Naive thymus-derived CD4-positive, alpha-beta T cell (primary cell): ENCODE data around the gene EXD3. TPM values are rescaled to one million over a fixed set of nuclear protein-coding genes. Genes with fewer than 3 reads are reported as not detected.

Experiments used
- ATAC-seq: fragments of 150-1000 bp; cut with Tn5 transposase; 2 replicates; pipeline ENCODE4 v1.10.0; 2021; ENCODE audit warnings: mild to moderate bottlenecking, moderate library complexity
- CTCF ChIA-PET: fragments of 350-600 bp; sonication (Branson Sonifier 250); formaldehyde crosslinking; loops from one replicate; lab custom pipeline; 2021; ENCODE audit warnings: antibody characterized with exemption; lab: Charles Lee
- POLR2A ChIA-PET: fragments of 350-600 bp; sonication (Branson Sonifier 250); formaldehyde crosslinking; loops from one replicate; lab custom pipeline; 2021; ENCODE audit warnings: antibody characterized with exemption, inconsistent platforms; lab: Charles Lee
- DNase-seq, 9 donors: peaks; one replicate each; pipeline versions ENCODE4 v3.0.0 to v3.0.0-alpha.2; 2020 to 2022; ENCODE audit warnings: mixed read lengths in 1 of 9
- H3K27ac ChIP-seq: one replicate; pipeline ENCODE4 v1.7.0; 2013; ENCODE audit warnings: mild to moderate bottlenecking, low read depth, low read length, moderate library complexity
- H3K27me3 ChIP-seq, 2 donors: one replicate each; pipeline ENCODE4 v1.7.0; 2013; ENCODE audit warnings: low read length in 2 of 2, mild to moderate bottlenecking in 2 of 2, moderate library complexity in 2 of 2; ENCODE audit not compliant: control insufficient read depth in 2 of 2, insufficient read depth in 2 of 2
- H3K36me3 ChIP-seq, 3 experiments: 1 replicate in 2 of 3; 2 replicates in 1 of 3; pipeline ENCODE4 v1.7.0; 2013; ENCODE audit warnings: low read length in 3 of 3, mild to moderate bottlenecking in 3 of 3, moderate library complexity in 1 of 3; ENCODE audit not compliant: insufficient read depth in 3 of 3, control insufficient read depth in 2 of 3
- H3K4me1 ChIP-seq, 2 donors: one replicate each; pipeline ENCODE4 v1.7.0; 2013; ENCODE audit warnings: low read length in 2 of 2, mild to moderate bottlenecking in 2 of 2, moderate library complexity in 1 of 2; ENCODE audit not compliant: control insufficient read depth in 2 of 2, insufficient read depth in 2 of 2
- H3K4me3 ChIP-seq: 2 replicates; pipeline ENCODE4 v1.7.0; 2013; ENCODE audit warnings: mild to moderate bottlenecking, low read length
- H3K9me3 ChIP-seq, 3 experiments: 1 replicate in 2 of 3; 2 replicates in 1 of 3; pipeline ENCODE4 v1.7.0; 2013; ENCODE audit warnings: low read length in 3 of 3; ENCODE audit not compliant: control insufficient read depth in 2 of 3
- H3K27ac Mint-ChIP-seq, 9 donors: one replicate each; pipeline ENCODE4 v1.8.0; 2020 to 2022; ENCODE audit warnings: mixed read lengths in 9 of 9, mild to moderate bottlenecking in 8 of 9, moderate library complexity in 5 of 9, inconsistent platforms in 2 of 9
- H3K27me3 Mint-ChIP-seq, 5 donors: one replicate each; pipeline ENCODE4 v1.8.0; 2021 to 2022; ENCODE audit warnings: mixed read lengths in 5 of 5, mild to moderate bottlenecking in 1 of 5
- H3K36me3 Mint-ChIP-seq, 5 donors: one replicate each; pipeline ENCODE4 v1.8.0; 2020 to 2022; ENCODE audit warnings: mixed read lengths in 5 of 5, mild to moderate bottlenecking in 3 of 5, inconsistent platforms in 1 of 5
- H3K4me1 Mint-ChIP-seq, 7 donors: one replicate each; pipeline ENCODE4 v1.8.0; 2020 to 2022; ENCODE audit warnings: mixed read lengths in 7 of 7, mild to moderate bottlenecking in 3 of 7, inconsistent platforms in 1 of 7
- H3K4me3 Mint-ChIP-seq, 10 donors: one replicate each; pipeline ENCODE4 v1.8.0; 2020 to 2022; ENCODE audit warnings: mild to moderate bottlenecking in 10 of 10, mixed read lengths in 10 of 10, moderate library complexity in 6 of 10, inconsistent platforms in 2 of 10
- H3K9me3 Mint-ChIP-seq, 11 donors: one replicate each; pipeline ENCODE4 v1.8.0; 2020 to 2022; ENCODE audit warnings: mixed read lengths in 11 of 11, mild to moderate bottlenecking in 4 of 11, inconsistent platforms in 1 of 11, moderate library complexity in 1 of 11
- intact Hi-C, 2 donors: fragments of 100-400 bp; cut with micrococcal nuclease; formaldehyde crosslinking; loops; one replicate each; pipeline ENCODE4 v1.15.1; 2023
- polyA plus RNA-seq, 2 donors: library from polyadenylated mRNA; unstranded; fragments of 300-500 nt; fragmentation: Illumina TruSeq; gene quantifications; one replicate each; pipeline ENCODE4 v1.2.3, GENCODE V29; 2021
- total RNA-seq, 6 experiments: library from RNA in 5 of 6; stranded (reverse) in 5 of 6; gene quantifications; 1 replicate in 5 of 6; 2 replicates in 1 of 6; pipeline ENCODE4 v1.2.3 and lab custom pipeline; 2021 to 2026

EXD3 gene
- total and polyA plus RNA-seq, 7 experiments from 2014 or later: 3.5 to 27.2 (median 23.4) TPM

DNA sequence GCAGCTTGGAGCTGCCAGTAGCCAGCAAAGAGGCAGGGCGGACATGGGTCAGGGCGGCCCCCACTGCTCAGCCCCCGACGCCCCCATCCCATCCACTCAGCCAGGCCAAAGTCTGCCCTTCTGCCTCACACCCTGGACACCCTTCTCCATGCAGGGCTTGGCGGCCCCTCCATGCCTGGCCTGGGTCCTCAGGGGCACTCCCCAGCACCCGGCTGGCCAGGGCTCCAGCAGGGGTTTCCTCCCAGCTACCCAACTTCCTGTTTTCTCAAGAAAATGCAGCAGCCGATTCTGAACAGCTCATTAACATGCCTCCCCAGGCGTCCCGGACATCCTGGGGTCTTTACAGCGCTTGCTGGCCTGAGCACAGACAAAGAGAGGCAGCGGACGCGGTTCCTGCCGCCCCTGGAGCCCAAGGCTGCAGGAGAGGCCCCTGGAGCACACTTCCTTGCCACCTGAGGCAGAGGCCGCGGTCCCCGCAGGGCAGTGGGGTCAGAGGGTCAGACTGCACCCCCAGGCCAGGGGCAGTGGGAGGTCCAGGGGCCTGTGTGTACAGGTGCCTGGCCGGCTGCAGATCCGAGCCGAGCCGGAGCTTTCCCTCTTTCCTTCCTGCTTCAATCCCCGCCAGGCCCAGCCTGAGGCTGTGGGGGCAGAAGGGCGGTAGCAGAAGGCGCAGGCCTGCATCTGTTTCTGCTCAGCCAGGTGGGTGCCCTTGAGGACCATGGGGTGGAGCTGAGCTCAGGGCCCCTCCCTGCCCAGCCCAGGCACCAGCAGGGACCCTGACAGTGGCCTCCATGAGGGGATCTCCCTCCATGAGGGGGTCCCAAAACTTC is 102.2 kb downstream of the EXD3 start:
- Mint-ChIP-seq H3K27ac (peak overlapping the region in 2 of 9 donors; percentile 71 to 88), H3K4me1 (peaks cover 0 to 7% (median 6%) of the 10 kb centered on the region in 7 donors), H3K36me3 (peaks cover 0 to 7% (median 0%) of the 10 kb centered on the region in 5 donors), H3K9me3 (no peaks in the 10 kb centered on the region), H3K4me3 (peak overlapping the region in 8 of 10 donors; percentile 20 to 72 (median 46)), H3K27me3 (peaks cover 0 to 3% (median 0%) of the 10 kb centered on the region in 5 donors)
- H3K4me3 ChIP-seq: peak overlapping the region; percentile 4
- no peaks in the 10 kb centered on the region for H3K9me3 ChIP-seq
- intact Hi-C loops: no loop called here
- H3K27me3 ChIP-seq: peaks cover 0 to under 1% of the 10 kb centered on the region in 2 donors
- peak overlapping the region; percentile 22 for H3K27ac ChIP-seq
- peak in 1 of 9 donors; percentile 13 for DNase-seq
- ChIA-PET POLR2A (interaction anchor here (0.8 to 1.0 kb wide), 2 partner anchors 16 to 67 kb away, joined by 3 to 4 read pairs; no protein-coding TSS in a partner anchor), CTCF (interaction anchor here (0.6 to 1.6 kb wide), 2 partner anchors 19 to 335 kb away, joined by 3 to 4 read pairs; partner anchors contain the start of gene NRARP)
- peaks cover 0 to 10% of the 10 kb centered on the region in 2 donors for H3K4me1 ChIP-seq
- peak; percentile 58 for ATAC-seq
- no peaks in the 10 kb centered on the region for H3K36me3 ChIP-seq

GRCh38 chr9:137319739-137320551 is 103.0 kb downstream of the EXD3 start:
- Histone ChIP-seq H3K4me1 (peaks cover 0 to 10% of the 10 kb centered on the region in 2 donors), H3K36me3 (no peaks in the 10 kb centered on the region), H3K27ac (no peak overlapping the region), H3K9me3 (no peaks in the 10 kb centered on the region), H3K27me3 (no peaks in the 10 kb centered on the region), H3K4me3 (no peak overlapping the region)
- intact Hi-C loops: no loop called here
- peaks cover 0 to 4% (median 0%) of the 10 kb centered on the region in 5 donors for H3K36me3 Mint-ChIP-seq
- no peaks in the 10 kb centered on the region for H3K9me3 Mint-ChIP-seq
- H3K27ac Mint-ChIP-seq: peak overlapping the region in 2 of 9 donors; percentile 38 to 71
- CTCF ChIA-PET: interaction anchor here (1.6 kb wide), 1 partner anchor 18 kb away, joined by 4 read pairs; the partner anchor contains the start of gene NRARP
- POLR2A ChIA-PET: interaction anchor here (1.0 kb wide), 1 partner anchor 16 kb away, joined by 3 read pairs; no protein-coding TSS in a partner anchor
- peaks cover 0 to 7% (median 5%) of the 10 kb centered on the region in 7 donors for H3K4me1 Mint-ChIP-seq
- ATAC-seq: no peak
- H3K4me3 Mint-ChIP-seq: peak overlapping the region in 4 of 10 donors; percentile 20 to 72 (median 58)
- DNase-seq: no peak
- H3K27me3 Mint-ChIP-seq: peaks cover 0 to 3% (median 0%) of the 10 kb centered on the region in 5 donors

- DNase-seq: no peak
- intact Hi-C loops: no loop called here
- no peak overlapping the region for H3K4me3 ChIP-seq
- H3K9me3 ChIP-seq: no peaks in the 10 kb centered on the region
- peaks cover 0 to 3% (median 0%) of the 10 kb centered on the region in 5 donors for H3K27me3 Mint-ChIP-seq
- peaks cover 0 to 7% (median 5%) of the 10 kb centered on the region in 7 donors for H3K4me1 Mint-ChIP-seq
- no peaks in the 10 kb centered on the region for H3K9me3 Mint-ChIP-seq
- no peak for ATAC-seq
- H3K27ac Mint-ChIP-seq: peak overlapping the region in 1 of 9 donors; percentile 18
- no peak overlapping the region for H3K27ac ChIP-seq
- H3K4me3 Mint-ChIP-seq: no peak overlapping the region
- CTCF ChIA-PET: interaction anchor here (1.6 kb wide), 1 partner anchor 17 kb away, joined by 4 read pairs; the partner anchor contains the start of gene NRARP
- H3K36me3 ChIP-seq: no peaks in the 10 kb centered on the region
- H3K4me1 ChIP-seq: peaks cover 0 to 10% of the 10 kb centered on the region in 2 donors
- peaks cover 0 to under 1% (median 0%) of the 10 kb centered on the region in 5 donors for H3K36me3 Mint-ChIP-seq
- POLR2A ChIA-PET: no interaction called here
- no peaks in the 10 kb centered on the region for H3K27me3 ChIP-seq
Measured at GRCh38 chr9:137319011-137319738, 103.8 kb downstream of the EXD3 start.

DNA sequence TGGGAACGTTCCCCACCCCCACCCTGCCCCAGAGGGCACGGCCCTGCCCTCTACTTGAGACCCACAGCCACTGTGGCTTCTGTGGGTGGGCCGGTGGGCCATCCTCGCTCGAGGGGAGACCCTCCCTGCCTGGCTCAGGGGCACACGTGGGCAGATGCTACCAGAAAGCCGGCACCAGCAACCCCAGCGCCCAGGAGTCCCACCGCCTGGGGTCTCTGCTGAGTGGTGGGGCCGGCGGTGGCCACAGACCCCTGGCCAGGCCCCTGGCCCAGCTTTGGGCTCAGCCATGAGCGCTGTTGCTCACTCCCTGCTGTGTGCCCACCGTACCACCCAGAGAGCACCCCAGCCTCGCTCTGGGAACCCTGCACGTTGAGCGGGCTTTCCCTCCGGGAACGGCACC is 104.4 kb downstream of the EXD3 start:
- ChIA-PET POLR2A (no interaction called here), CTCF (no interaction called here)
- Mint-ChIP-seq H3K36me3 (no peaks in the 10 kb centered on the region), H3K4me3 (no peak overlapping the region), H3K27me3 (peaks cover 0 to 3% (median 0%) of the 10 kb centered on the region in 5 donors), H3K9me3 (no peaks in the 10 kb centered on the region), H3K27ac (no peak overlapping the region), H3K4me1 (peaks cover 0 to 7% (median 5%) of the 10 kb centered on the region in 7 donors)
- DNase-seq (no peak), ATAC-seq (no peak)
- H3K36me3 ChIP-seq: no peaks in the 10 kb centered on the region
- intact Hi-C loops: no loop called here
- no peaks in the 10 kb centered on the region for H3K27me3 ChIP-seq
- H3K9me3 ChIP-seq: no peaks in the 10 kb centered on the region
- peaks cover 0 to 10% of the 10 kb centered on the region in 2 donors for H3K4me1 ChIP-seq
- no peak overlapping the region for H3K27ac ChIP-seq
- H3K4me3 ChIP-seq: no peak overlapping the region

DNA sequence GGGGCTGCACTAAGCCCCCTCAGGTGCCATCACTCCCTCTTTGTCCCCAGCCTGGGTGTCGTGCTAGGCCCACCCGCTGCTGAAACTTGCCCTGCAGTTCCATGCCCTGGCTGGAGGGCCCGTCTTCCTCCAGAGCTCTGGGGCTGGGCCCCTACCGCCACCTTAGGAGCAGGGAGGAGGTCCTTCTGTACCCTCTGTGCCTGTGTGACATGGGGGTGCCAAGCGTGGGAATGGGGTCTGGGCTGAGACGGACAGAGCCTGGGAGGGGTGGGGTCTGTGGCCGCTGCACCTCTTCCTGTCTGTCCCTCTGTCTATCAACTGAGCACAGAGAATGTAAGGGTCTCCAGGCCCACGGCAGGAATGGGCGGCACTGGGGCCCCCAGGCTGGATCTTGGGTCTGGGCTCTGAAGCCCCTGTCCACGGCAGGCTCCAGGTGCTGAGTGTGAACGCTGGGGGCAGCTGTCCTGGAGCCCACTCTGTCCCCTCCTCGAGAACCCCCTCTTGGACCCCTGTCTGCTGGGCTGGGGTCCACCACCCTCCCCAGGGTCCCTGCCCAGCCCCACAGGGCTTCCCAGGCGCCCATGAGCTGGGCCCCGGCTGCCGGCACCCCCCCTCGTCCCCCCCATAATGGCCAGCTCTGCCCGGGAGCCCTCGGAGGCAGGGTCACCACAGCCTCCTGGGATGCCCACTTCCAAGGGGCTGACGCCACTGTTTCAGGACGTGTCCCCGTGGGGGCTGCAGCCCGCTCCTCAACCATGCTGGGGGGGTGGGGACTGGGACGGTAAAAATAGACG is 105.0 kb downstream of the EXD3 start:
- H3K27ac ChIP-seq: no peak overlapping the region
- H3K9me3 Mint-ChIP-seq: no peaks in the 10 kb centered on the region
- H3K36me3 ChIP-seq: no peaks in the 10 kb centered on the region
- ChIA-PET POLR2A (no interaction called here), CTCF (no interaction called here)
- H3K9me3 ChIP-seq: no peaks in the 10 kb centered on the region
- no peak overlapping the region for H3K4me3 ChIP-seq
- no peaks in the 10 kb centered on the region for H3K27me3 ChIP-seq
- DNase-seq: no peak
- no peak overlapping the region for H3K27ac Mint-ChIP-seq
- H3K36me3 Mint-ChIP-seq: no peaks in the 10 kb centered on the region
- H3K4me1 Mint-ChIP-seq: peaks cover 0 to 7% (median 5%) of the 10 kb centered on the region in 7 donors
- peaks cover 0 to 3% (median 0%) of the 10 kb centered on the region in 5 donors for H3K27me3 Mint-ChIP-seq
- intact Hi-C loops: no loop called here
- no peak for ATAC-seq
- peak overlapping the region in 1 of 10 donors; percentile 33 for H3K4me3 Mint-ChIP-seq
- H3K4me1 ChIP-seq: peaks cover 0 to 10% of the 10 kb centered on the region in 2 donors
